IPS-20b (cell line): ENCODE results near the gene ZNF567.
"Not testable (repeated sequence)": the region's sequence is repeated elsewhere in the genome, so short reads cannot be mapped to it uniquely, and the experiment has no call there.

ENCODE experiments used
- H3K27ac ChIP-seq: one replicate; pipeline ENCODE4 v1.5.1; 2013; ENCODE audit warnings: low read length
- H3K27me3 ChIP-seq: 2 replicates; pipeline ENCODE4 v1.6.1; 2013; ENCODE audit warnings: mild to moderate bottlenecking, low read length, inconsistent platforms; ENCODE audit not compliant: insufficient read depth
- H3K36me3 ChIP-seq: 2 replicates; pipeline ENCODE4 v1.6.1; 2013; ENCODE audit warnings: low read depth, mild to moderate bottlenecking, inconsistent platforms, low read length, moderate library complexity; ENCODE audit not compliant: insufficient read depth
- H3K4me1 ChIP-seq: 2 replicates; pipeline ENCODE4 v1.6.1; 2013; ENCODE audit warnings: mild to moderate bottlenecking, control low read depth, inconsistent platforms, low read length, moderate library complexity; ENCODE audit not compliant: insufficient read depth
- H3K4me3 ChIP-seq: 2 replicates; pipeline ENCODE4 v1.5.1; 2013; ENCODE audit warnings: mild to moderate bottlenecking, low read length, inconsistent platforms
- H3K9ac ChIP-seq: 2 replicates; pipeline ENCODE4 v1.6.1; 2013; ENCODE audit warnings: low read depth, mild to moderate bottlenecking, inconsistent platforms, low read length, moderate library complexity
- H3K9me3 ChIP-seq: 2 replicates; pipeline ENCODE4 v1.6.1; 2013; ENCODE audit warnings: mild to moderate bottlenecking, low read depth, low read length, inconsistent platforms; ENCODE audit not compliant: insufficient read depth

Gene ZNF567

GRCh38 chr19:36688058-36688457, 646 bp downstream of the ZNF567 start:
- Histone ChIP-seq H3K27ac (no peak overlapping the region), H3K27me3 (no peaks in the 10 kb centered on the region), H3K4me3 (peak overlapping the region; percentile 97), H3K4me1 (no peaks in the 10 kb centered on the region), H3K9ac (peak overlapping the region; percentile 95), H3K9me3 (peaks cover 22% of the 10 kb centered on the region), H3K36me3 (peaks cover 40% of the 10 kb centered on the region)

GRCh38 chr19:36707134-36707533, 19.7 kb downstream of the ZNF567 start:
- no peaks in the 10 kb centered on the region for H3K4me1 ChIP-seq
- H3K9me3 ChIP-seq, result peaks cover 87% of the 10 kb centered on the region
- H3K36me3 ChIP-seq, result peaks cover 69% of the 10 kb centered on the region
- H3K27ac ChIP-seq, result no peak overlapping the region
- no peak overlapping the region for H3K4me3 ChIP-seq
- H3K9ac ChIP-seq, result no peak overlapping the region
- H3K27me3 ChIP-seq, result no peaks in the 10 kb centered on the region

GRCh38 chr19:36709423-36709822, 22.0 kb downstream of the ZNF567 start:
- Histone ChIP-seq H3K27ac (no peak overlapping the region), H3K27me3 (no peaks in the 10 kb centered on the region), H3K4me1 (no peaks in the 10 kb centered on the region), H3K4me3 (no peak overlapping the region), H3K9me3 (peaks cover 100% of the 10 kb centered on the region), H3K9ac (no peak overlapping the region), H3K36me3 (peaks cover 85% of the 10 kb centered on the region)

- Histone ChIP-seq H3K9me3 (peaks cover 92% of the 10 kb centered on the region), H3K27me3 (no peaks in the 10 kb centered on the region), H3K36me3 (peaks cover 68% of the 10 kb centered on the region), H3K4me1 (no peaks in the 10 kb centered on the region), H3K27ac (no peak overlapping the region), H3K9ac (no peak overlapping the region), H3K4me3 (peak overlapping the region; percentile 31; the same call in 1 of the 2 replicates)
These were observed 32.5 kb downstream of the ZNF567 start for GRCh38 chr19:36719687-36720556.

GRCh38 chr19:36736166-36736565, 48.8 kb downstream of the ZNF567 start:
- H3K27me3 ChIP-seq, H3K36me3 ChIP-seq, H3K9ac ChIP-seq, H3K4me3 ChIP-seq, H3K27ac ChIP-seq, H3K4me1 ChIP-seq: not testable (repeated sequence)
- peaks cover 87% of the 10 kb centered on the region for H3K9me3 ChIP-seq

GRCh38 chr19:36745870-36746269, 58.5 kb downstream of the ZNF567 start:
- H3K4me1 ChIP-seq, result no peaks in the 10 kb centered on the region
- no peak overlapping the region for H3K9ac ChIP-seq
- H3K36me3 ChIP-seq, result peaks cover 60% of the 10 kb centered on the region
- no peak overlapping the region for H3K4me3 ChIP-seq
- no peak overlapping the region for H3K27ac ChIP-seq
- peaks cover 96% of the 10 kb centered on the region for H3K9me3 ChIP-seq
- no peaks in the 10 kb centered on the region for H3K27me3 ChIP-seq

GRCh38 chr19:36747750-36748149, 60.3 kb downstream of the ZNF567 start:
- Histone ChIP-seq H3K4me3 (peak overlapping the region; percentile 12; the same call in 1 of the 2 replicates), H3K27ac (no peak overlapping the region), H3K9me3 (peaks cover 99% of the 10 kb centered on the region), H3K27me3 (no peaks in the 10 kb centered on the region), H3K36me3 (peaks cover 79% of the 10 kb centered on the region), H3K9ac (no peak overlapping the region), H3K4me1 (no peaks in the 10 kb centered on the region)

GRCh38 chr19:36748431-36749275, 61.2 kb downstream of the ZNF567 start:
- no peak overlapping the region for H3K27ac ChIP-seq
- H3K4me3 ChIP-seq, result peak overlapping the region; percentile 12
- H3K9ac ChIP-seq, result no peak overlapping the region
- H3K36me3 ChIP-seq, result peaks cover 85% of the 10 kb centered on the region
- no peaks in the 10 kb centered on the region for H3K4me1 ChIP-seq
- H3K9me3 ChIP-seq, result peaks cover 99% of the 10 kb centered on the region
- H3K27me3 ChIP-seq, result no peaks in the 10 kb centered on the region

- Histone ChIP-seq H3K4me3 (peak overlapping the region; percentile 12; the same call in 1 of the 2 replicates), H3K36me3 (peaks cover 89% of the 10 kb centered on the region), H3K9me3 (peaks cover 100% of the 10 kb centered on the region)
- not testable (repeated sequence) for H3K27me3 ChIP-seq, H3K4me1 ChIP-seq, H3K9ac ChIP-seq, H3K27ac ChIP-seq
These were observed 62.2 kb downstream of the ZNF567 start for GRCh38 chr19:36749613-36750012.

GRCh38 chr19:36750066-36750691, 62.8 kb downstream of the ZNF567 start:
- Histone ChIP-seq H3K4me3 (peak overlapping the region; percentile 12), H3K27ac (no peak overlapping the region), H3K4me1 (no peaks in the 10 kb centered on the region), H3K9me3 (peaks cover 100% of the 10 kb centered on the region), H3K27me3 (no peaks in the 10 kb centered on the region), H3K36me3 (peaks cover 92% of the 10 kb centered on the region), H3K9ac (no peak overlapping the region)
